Measurements from ENCODE around the gene ADAMTSL2.

ADAMTSL2 gene

DNA sequence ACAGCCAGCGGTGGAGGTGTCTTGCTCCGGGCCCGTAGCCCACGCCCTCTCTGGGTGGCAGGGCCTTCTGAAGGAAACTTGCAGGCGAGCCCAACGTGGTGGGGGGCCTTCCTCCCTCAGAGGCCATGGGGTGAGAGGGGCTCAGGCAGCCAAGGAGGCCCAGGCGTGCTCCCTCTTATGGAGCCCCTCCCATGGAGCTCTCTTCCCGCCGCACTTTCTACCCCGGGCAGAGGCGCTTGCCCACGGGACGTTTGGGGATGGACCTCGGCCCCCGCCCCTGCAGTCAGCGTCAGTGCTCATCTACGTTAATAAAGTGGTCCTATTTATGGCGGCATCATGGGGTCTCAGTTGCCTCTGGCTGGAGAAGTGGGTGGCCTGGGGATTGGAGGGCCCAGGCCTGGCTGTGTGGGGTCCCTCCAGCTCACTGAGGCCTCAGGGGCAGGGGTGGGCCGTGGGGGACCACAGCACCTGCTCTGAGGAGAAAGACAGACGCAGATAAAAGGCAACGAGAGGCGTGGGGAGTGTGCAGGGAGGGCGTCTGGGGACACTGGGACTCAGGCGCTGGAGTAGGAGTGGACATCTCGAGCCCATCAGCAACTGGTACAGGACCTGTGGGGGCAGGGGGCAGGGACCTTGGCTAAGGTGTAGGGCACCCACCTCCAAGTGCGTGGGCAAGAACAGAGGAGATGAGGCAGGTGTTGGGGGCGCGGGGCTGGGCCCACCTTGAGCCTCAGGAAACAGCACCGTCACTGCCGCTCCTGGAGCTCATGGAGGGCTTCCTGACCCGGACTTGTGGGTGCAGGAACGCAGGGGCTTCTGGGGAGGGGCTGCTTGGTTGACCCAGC is 40.9 kb downstream of the ADAMTSL2 start:
- in situ Hi-C loops (cut with MboI; ENCODE audit: low sequenced_read_pairs, unreplicated experiment), result no loop called here
- TF ChIP-seq, protein P1, sequence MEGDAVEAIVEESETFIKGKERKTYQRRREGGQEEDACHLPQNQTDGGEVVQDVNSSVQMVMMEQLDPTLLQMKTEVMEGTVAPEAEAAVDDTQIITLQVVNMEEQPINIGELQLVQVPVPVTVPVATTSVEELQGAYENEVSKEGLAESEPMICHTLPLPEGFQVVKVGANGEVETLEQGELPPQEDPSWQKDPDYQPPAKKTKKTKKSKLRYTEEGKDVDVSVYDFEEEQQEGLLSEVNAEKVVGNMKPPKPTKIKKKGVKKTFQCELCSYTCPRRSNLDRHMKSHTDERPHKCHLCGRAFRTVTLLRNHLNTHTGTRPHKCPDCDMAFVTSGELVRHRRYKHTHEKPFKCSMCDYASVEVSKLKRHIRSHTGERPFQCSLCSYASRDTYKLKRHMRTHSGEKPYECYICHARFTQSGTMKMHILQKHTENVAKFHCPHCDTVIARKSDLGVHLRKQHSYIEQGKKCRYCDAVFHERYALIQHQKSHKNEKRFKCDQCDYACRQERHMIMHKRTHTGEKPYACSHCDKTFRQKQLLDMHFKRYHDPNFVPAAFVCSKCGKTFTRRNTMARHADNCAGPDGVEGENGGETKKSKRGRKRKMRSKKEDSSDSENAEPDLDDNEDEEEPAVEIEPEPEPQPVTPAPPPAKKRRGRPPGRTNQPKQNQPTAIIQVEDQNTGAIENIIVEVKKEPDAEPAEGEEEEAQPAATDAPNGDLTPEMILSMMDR (IDR thresholded peaks at IDR 0.05; ENCODE audit: borderline replicate concordance, control extremely low read depth, extremely low read depth, insufficient read depth, missing control alignments), result no peak
- no peak for DNase-seq (ENCODE audit: low spot score)

DNA sequence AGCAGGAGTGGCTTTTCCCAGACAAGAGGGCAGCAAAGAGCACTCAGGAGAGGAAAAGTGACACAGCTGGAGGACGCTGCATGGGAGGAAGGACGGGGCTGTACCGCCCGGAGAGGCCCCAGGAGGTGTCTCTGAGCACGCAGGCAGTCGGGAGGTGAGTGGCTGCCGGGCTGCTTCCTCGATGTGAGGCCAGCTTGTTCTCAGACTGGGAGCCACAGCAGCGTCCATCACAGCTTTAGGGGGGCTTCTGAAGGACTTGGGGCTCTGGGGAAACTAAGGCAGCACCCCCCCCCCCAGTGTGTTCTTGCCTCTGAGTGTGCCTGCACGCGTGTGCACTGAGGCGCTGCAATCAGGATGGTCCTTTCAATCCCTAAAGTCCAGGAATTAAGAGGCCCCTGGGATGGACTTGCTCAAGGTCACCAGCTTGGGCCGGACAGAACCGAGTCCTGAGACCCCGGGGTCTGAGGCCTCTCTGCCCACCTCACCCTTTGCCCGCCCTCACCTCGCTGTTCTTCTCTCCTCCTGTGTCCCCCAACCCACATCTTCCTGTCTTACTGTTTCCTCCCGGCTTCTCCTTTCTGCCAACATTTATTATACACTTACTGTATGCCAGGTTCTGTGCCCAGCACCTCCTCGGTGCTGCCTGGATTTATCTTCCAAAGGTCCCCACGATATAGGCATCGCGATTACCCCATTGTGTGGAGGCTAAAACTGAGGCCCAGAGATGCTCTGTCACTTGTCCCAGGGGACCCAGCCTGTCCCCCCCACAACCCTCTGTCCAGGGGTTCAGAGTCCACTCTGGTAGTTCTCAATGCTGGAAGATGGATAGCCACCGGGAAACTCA is 41.7 kb downstream of the ADAMTSL2 start:
- DNase-seq (ENCODE audit: low spot score), result no peak
- in situ Hi-C loops (cut with MboI; ENCODE audit: low sequenced_read_pairs, unreplicated experiment), result no loop called here
- TF ChIP-seq, protein P1 (IDR thresholded peaks at IDR 0.05; ENCODE audit: borderline replicate concordance, control extremely low read depth, extremely low read depth, insufficient read depth, missing control alignments), result no peak

DNA sequence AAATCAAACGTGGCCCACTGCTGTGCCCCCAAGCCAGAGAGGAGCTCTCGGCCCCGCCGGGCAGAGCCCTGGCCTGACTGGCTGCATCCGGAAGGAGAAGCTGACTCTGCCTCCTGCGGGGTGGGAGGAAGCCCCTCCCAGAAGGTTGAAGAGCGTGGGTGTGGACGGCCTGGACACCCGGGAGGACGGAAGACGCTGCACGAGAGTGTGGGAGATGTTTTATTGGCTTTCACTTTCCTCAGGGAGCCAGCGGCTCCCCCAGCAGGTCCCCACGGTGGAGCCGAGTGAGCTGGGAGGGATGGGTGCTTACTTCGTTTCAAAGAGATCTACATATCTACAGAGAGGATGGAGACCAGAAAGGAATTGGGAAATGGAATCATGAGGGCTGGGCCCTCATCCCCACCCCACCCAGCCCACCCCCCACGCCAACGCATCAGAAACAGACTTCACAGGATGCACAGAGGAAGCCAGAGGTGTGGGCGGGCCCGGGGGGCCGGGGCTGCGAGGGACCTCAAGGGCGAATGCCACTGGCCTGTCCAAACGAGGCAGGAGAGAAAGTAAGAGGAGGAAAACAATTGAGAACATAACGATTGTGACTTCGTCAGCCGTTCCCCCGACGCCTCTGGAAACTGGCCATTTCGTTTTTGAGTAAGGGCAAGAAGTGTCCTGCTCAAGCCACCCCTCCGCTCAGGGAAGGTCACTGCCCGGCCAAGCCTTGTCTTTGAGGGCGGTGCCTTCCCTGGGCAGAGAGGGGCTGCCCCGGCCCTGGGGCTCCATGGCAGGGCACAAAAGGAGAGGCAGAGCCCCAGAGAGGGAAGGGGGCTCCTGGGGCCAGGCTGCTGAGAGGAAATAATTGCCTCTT is 42.6 kb downstream of the ADAMTSL2 start:
- in situ Hi-C loops (cut with MboI; ENCODE audit: low sequenced_read_pairs, unreplicated experiment), result no loop called here
- TF ChIP-seq, protein P1 (IDR thresholded peaks at IDR 0.05; ENCODE audit: borderline replicate concordance, control extremely low read depth, extremely low read depth, insufficient read depth, missing control alignments), result no peak
- DNase-seq (ENCODE audit: low spot score), result no peak

DNA sequence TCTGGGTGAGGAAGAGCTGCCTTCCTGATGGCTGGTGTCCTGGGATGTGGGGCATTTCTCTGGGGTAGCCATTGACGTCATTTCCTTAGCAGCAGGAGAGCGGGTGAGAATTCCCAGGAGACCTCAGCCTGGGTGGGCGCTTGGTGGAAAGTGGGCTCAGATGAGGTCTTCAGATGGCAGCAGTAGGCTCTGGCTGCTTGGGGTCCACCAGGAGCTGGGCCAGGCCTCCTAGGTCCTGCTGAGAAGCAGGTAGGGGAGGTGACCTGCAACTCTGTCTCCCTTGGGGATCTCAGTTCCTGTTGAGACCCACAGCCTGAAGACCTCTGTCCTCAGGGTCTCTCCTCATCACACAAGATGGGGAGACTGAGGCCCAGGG is 43.2 kb downstream of the ADAMTSL2 start:
- in situ Hi-C loops (cut with MboI; ENCODE audit: low sequenced_read_pairs, unreplicated experiment), result no loop called here
- TF ChIP-seq, protein P1 (IDR thresholded peaks at IDR 0.05; ENCODE audit: borderline replicate concordance, control extremely low read depth, extremely low read depth, insufficient read depth, missing control alignments), result no peak

DNA sequence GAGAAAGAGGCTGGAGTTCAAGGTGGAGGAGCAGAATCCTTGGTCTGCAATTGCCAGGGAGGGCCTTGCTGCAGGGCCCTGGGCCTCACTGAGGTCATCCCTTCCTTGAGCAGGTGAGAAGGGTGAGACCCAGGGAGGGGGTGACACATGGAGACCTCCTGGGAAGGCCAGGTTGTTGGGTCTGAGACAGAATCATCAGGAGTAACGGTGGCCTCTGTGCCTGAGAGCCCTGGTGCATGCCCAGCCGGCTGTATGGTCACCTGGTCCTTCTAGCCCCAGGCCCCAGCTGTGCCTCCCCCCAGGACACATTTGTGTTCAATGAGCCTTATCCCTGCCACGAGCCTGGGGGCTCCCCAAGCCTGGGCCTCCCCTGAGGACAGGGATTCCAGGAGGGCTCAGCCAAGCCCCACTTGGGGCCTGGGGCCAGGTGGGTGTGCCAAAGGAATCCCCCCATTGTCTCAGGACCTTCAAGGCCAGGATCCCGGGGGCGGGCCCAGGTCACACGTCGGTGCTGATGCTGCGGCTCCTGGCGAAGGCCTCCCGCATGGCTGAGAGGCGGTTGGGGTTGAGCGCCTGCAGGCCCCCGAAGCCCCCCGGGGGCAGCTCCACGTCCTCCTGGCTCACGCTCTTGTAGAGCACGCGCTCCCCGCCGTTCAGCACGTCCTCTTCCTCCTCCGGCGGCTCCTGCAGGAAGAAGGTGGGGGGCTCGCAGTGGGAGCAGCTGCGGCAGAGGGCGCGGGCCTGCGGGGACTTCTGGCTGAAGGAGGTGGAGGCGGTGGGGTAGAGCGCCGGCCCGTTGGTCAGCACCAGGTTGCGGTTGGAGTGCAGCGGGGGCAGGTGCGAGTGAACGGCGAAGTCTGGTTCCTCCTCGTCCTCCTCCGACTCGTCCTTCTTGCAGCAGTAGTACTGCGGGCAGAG is 44.3 kb downstream of the ADAMTSL2 start:
- in situ Hi-C loops (cut with MboI; ENCODE audit: low sequenced_read_pairs, unreplicated experiment), result no loop called here
- no peak for DNase-seq (ENCODE audit: low spot score)
- TF ChIP-seq, protein P1 (IDR thresholded peaks at IDR 0.05; ENCODE audit: borderline replicate concordance, control extremely low read depth, extremely low read depth, insufficient read depth, missing control alignments), result no peak

More for the DNA sequence above, 43.2 kb downstream of the ADAMTSL2 start:
- no peak for DNase-seq (ENCODE audit: low spot score)
